ENCODE data around the gene KRIT1.

KRIT1 gene

DNA sequence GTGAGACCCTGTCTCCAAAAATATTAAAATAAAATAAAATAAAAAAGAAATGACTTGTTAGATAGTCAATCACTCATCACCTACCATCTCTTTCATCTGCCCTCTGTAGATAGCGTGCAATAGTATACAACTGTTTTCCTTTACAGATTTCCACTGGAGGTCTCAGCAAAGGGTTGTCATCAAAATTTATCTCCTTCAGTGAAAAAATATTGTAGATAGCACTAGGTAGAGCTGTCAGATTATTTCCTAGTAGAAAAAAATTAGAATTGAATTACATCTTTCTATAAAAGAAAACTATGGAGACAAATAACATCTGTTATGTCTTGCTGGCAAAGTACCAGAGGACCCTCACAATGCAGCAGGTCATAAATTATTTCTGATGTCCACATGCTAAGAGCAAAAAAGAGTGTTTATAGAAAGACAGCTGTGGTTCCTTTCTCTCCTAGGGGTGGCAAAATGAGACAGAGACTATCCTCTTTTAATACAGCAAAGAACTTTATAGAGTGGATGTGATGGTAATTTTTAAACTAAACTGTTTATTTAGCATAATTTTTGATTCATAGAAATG is 95.2 kb downstream of the KRIT1 start:
- DNase-seq: no peak

DNA sequence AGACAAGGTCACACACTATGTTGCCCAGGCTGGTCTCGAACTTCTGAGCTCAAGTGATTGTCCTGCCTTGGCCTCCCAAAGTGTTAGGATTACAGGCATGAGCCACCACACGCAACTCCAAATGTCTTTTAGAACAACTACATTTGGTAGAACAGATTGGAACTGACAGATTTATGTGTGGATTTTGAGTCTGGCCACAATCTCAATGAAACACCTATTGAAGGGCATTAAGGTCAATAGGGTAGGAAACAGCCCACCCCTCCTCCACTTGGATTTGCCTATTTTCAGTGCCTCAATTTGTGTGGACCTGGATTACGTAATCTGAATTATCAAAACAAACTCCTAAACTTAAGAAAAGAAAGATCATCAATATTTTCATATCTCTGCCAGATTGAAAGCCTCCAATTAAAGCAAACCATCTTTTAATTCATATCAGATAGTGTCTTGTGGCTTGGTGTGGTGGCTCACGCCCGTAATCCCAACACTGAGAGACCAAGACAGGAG is 95.9 kb downstream of the KRIT1 start:
- DNase-seq: no peak
